ENCODE results near the gene POLE. TPM values are rescaled to one million over a fixed set of nuclear protein-coding genes. Genes with fewer than 3 reads are reported as not detected.

POLE gene
- total RNA-seq, 2 experiments from 2014 or later = 157 to 230 TPM

DNA sequence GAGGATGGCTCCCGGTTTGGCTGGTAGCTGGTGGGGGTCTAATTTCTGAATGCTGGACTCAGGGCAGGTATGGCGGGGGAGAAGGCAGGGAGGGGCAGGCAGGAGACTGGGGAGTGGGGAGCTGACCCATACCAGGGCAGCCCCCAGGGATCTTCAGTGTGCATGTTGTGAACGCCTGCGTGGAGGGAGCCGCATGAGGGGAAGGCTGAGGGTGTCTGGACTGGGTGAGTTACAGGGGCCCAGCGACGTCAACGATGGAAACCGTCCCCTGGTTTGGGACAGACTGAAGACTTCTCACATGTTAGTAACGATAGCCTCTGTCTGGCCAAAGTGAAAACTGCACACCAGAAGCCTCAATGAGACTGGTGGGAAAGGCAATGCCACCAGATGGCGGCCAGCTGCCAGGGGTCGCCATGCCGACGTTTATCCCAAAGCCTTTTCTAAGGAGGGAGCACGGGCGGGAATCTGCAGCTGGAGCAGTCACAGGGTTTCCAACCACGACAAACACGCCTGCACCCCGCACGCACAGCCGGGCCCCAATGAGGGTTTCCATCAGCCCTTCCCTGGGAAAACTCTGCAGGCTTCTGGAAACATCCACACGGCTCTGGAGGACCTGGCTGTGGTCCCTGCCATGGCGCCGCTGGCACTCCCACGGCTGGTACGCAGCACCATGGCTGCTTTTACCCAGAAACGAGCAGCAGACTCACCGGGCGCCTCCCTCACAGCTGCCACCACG, 37.5 kb upstream of the POLE start:
- Histone ChIP-seq H3K4me3 (ENCODE audit: low read depth, low read length, poor library complexity, severe bottlenecking) (no peak overlapping the region), H4K20me1 (ENCODE audit: insufficient read depth, low read length) (0 out of 2 replicates have a peak, but pooled peaks cover 7% of the 10 kb centered on the region), H3K4me1 (ENCODE audit: insufficient read depth, low read length, poor library complexity, severe bottlenecking) (no peaks in the 10 kb centered on the region), H2AFZ (ENCODE audit: low read length) (no peak overlapping the region), H3K36me3 (ENCODE audit: insufficient read depth, low read length) (peaks cover 94% of the 10 kb centered on the region), H3K27ac (ENCODE audit: low read depth, low read length, poor library complexity, severe bottlenecking) (no peak overlapping the region), H3K9me3 (ENCODE audit: low read length) (0 out of 2 replicates have a peak, but pooled peaks cover 1% of the 10 kb centered on the region), H3K4me2 (ENCODE audit: low read length) (no peak overlapping the region), H3K79me2 (ENCODE audit: insufficient read depth, low read depth, low read length) (no peaks in the 10 kb centered on the region), H3K9me2 (ENCODE audit: insufficient read depth, low read length) (no peaks in the 10 kb centered on the region)
- CTCF ChIA-PET (ENCODE audit: unreplicated experiment) = no interaction called here
- intact Hi-C loops (cut with micrococcal nuclease; ENCODE audit: unreplicated experiment) = no loop called here
- BruUV-seq (replicated peaks) = no TSS peak
- POLR2A ChIA-PET = no interaction called here
- no peak for TF ChIP-seq EZH2phosphoT487 (IDR thresholded peaks at IDR 0.05; ENCODE audit: borderline replicate concordance, low read depth, low read length)
- TF ChIP-seq, protein P1, sequence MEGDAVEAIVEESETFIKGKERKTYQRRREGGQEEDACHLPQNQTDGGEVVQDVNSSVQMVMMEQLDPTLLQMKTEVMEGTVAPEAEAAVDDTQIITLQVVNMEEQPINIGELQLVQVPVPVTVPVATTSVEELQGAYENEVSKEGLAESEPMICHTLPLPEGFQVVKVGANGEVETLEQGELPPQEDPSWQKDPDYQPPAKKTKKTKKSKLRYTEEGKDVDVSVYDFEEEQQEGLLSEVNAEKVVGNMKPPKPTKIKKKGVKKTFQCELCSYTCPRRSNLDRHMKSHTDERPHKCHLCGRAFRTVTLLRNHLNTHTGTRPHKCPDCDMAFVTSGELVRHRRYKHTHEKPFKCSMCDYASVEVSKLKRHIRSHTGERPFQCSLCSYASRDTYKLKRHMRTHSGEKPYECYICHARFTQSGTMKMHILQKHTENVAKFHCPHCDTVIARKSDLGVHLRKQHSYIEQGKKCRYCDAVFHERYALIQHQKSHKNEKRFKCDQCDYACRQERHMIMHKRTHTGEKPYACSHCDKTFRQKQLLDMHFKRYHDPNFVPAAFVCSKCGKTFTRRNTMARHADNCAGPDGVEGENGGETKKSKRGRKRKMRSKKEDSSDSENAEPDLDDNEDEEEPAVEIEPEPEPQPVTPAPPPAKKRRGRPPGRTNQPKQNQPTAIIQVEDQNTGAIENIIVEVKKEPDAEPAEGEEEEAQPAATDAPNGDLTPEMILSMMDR (conservative IDR thresholded peaks at IDR 0.05; ENCODE audit: low read length) = no peak
- no peak for DNase-seq (ENCODE audit: low spot score)

- H3K27ac ChIP-seq (ENCODE audit: low read depth, low read length, poor library complexity, severe bottlenecking) = no peak overlapping the region
- H3K9me3 ChIP-seq (ENCODE audit: low read length) = no peaks in the 10 kb centered on the region
- no peaks in the 10 kb centered on the region for H3K4me1 ChIP-seq (ENCODE audit: insufficient read depth, low read length, poor library complexity, severe bottlenecking)
- no peak overlapping the region for H3K4me3 ChIP-seq (ENCODE audit: low read depth, low read length, poor library complexity, severe bottlenecking)
- BruUV-seq (replicated peaks) = no TSS peak
- H3K79me2 ChIP-seq (ENCODE audit: insufficient read depth, low read depth, low read length) = no peaks in the 10 kb centered on the region
- ChIA-PET POLR2A (no interaction called here), CTCF (ENCODE audit: unreplicated experiment) (no interaction called here)
- H3K9me2 ChIP-seq (ENCODE audit: insufficient read depth, low read length) = no peaks in the 10 kb centered on the region
- H2AFZ ChIP-seq (ENCODE audit: low read length) = no peak overlapping the region
- H3K36me3 ChIP-seq (ENCODE audit: insufficient read depth, low read length) = peaks cover 97% of the 10 kb centered on the region
- H4K20me1 ChIP-seq (ENCODE audit: insufficient read depth, low read length) = peaks cover 16% of the 10 kb centered on the region; the same call in 1 of the 2 replicates
- H3K4me2 ChIP-seq (ENCODE audit: low read length) = no peak overlapping the region
- intact Hi-C loops (cut with micrococcal nuclease; ENCODE audit: unreplicated experiment) = no loop called here
- DNase-seq (ENCODE audit: low spot score) = no peak
- TF ChIP-seq, protein P1 (conservative IDR thresholded peaks at IDR 0.05; ENCODE audit: low read length) = no peak
- no peak for TF ChIP-seq EZH2phosphoT487 (IDR thresholded peaks at IDR 0.05; ENCODE audit: borderline replicate concordance, low read depth, low read length)
Observed at GRCh38 chr12:132723764-132724140, 36.6 kb upstream of the POLE start.

GRCh38 chr12:132723015-132723763, 36.0 kb upstream of the POLE start:
- intact Hi-C loops (cut with micrococcal nuclease; ENCODE audit: unreplicated experiment) = no loop called here
- H2AFZ ChIP-seq (ENCODE audit: low read length) = no peak overlapping the region
- H3K9me3 ChIP-seq (ENCODE audit: low read length) = no peaks in the 10 kb centered on the region
- H3K9me2 ChIP-seq (ENCODE audit: insufficient read depth, low read length) = no peaks in the 10 kb centered on the region
- no peaks in the 10 kb centered on the region for H3K79me2 ChIP-seq (ENCODE audit: insufficient read depth, low read depth, low read length)
- CTCF ChIA-PET (ENCODE audit: unreplicated experiment) = no interaction called here
- BruUV-seq (replicated peaks) = no TSS peak
- POLR2A ChIA-PET = no interaction called here
- H3K4me2 ChIP-seq (ENCODE audit: low read length) = no peak overlapping the region
- no peak overlapping the region for H3K4me3 ChIP-seq (ENCODE audit: low read depth, low read length, poor library complexity, severe bottlenecking)
- no peak for DNase-seq (ENCODE audit: low spot score)
- no peaks in the 10 kb centered on the region for H3K4me1 ChIP-seq (ENCODE audit: insufficient read depth, low read length, poor library complexity, severe bottlenecking)
- no peak overlapping the region for H3K27ac ChIP-seq (ENCODE audit: low read depth, low read length, poor library complexity, severe bottlenecking)
- H4K20me1 ChIP-seq (ENCODE audit: insufficient read depth, low read length) = peaks cover 16% of the 10 kb centered on the region; the same call in 1 of the 2 replicates
- TF ChIP-seq EZH2phosphoT487 (IDR thresholded peaks at IDR 0.05; ENCODE audit: borderline replicate concordance, low read depth, low read length) = no peak
- TF ChIP-seq, protein P1 (conservative IDR thresholded peaks at IDR 0.05; ENCODE audit: low read length) = no peak
- H3K36me3 ChIP-seq (ENCODE audit: insufficient read depth, low read length) = peaks cover 95% of the 10 kb centered on the region
